H9 (cell line): Measurements from ENCODE around the gene CYP39A1. TPM values are rescaled to one million over a fixed set of nuclear protein-coding genes. Genes with fewer than 3 reads are reported as not detected.

ENCODE experiments used
- DNase-seq: peaks from one replicate; pipeline ENCODE4 v3.0.0-alpha.2; 2017
- H2AFZ ChIP-seq: one replicate; pipeline ENCODE4 v1.6.1; 2013; ENCODE audit warnings: mild to moderate bottlenecking, low read length, control low read depth, moderate library complexity
- H2AK5ac ChIP-seq: 2 replicates; pipeline ENCODE4 v1.6.1; 2013; ENCODE audit warnings: low read length, control low read depth, mixed read lengths; ENCODE audit not compliant: insufficient read length
- H2BK120ac ChIP-seq: one replicate; pipeline ENCODE4 v1.6.1; 2013; ENCODE audit warnings: low read depth, mild to moderate bottlenecking, low read length, control low read depth, inconsistent platforms; ENCODE audit not compliant: poor library complexity, severe bottlenecking
- H2BK12ac ChIP-seq: 2 replicates; pipeline ENCODE4 v1.6.1; 2013; ENCODE audit warnings: low read length, control low read depth, mixed read lengths, low read depth; ENCODE audit not compliant: insufficient read length
- H2BK15ac ChIP-seq: 2 replicates; pipeline ENCODE4 v1.6.1; 2013; ENCODE audit warnings: low read depth, low read length, control low read depth
- H2BK20ac ChIP-seq: one replicate; pipeline ENCODE4 v1.6.1; 2013; ENCODE audit warnings: low read depth, mild to moderate bottlenecking, low read length, control low read depth, inconsistent platforms; ENCODE audit not compliant: poor library complexity, severe bottlenecking
- H2BK5ac ChIP-seq: 2 replicates; pipeline ENCODE4 v1.6.1; 2013; ENCODE audit warnings: low read length, control low read depth, mixed read lengths; ENCODE audit not compliant: insufficient read length
- H3K14ac ChIP-seq: 2 replicates; pipeline ENCODE4 v1.6.1; 2013; ENCODE audit warnings: low read length, control low read depth; ENCODE audit not compliant: insufficient read depth
- H3K18ac ChIP-seq: 2 replicates; pipeline ENCODE4 v1.6.1; 2013; ENCODE audit warnings: low read depth, mild to moderate bottlenecking, mixed read lengths, low read length, control low read depth; ENCODE audit not compliant: insufficient read length
- H3K23ac ChIP-seq: 2 replicates; pipeline ENCODE4 v1.6.1; 2013; ENCODE audit warnings: low read length, control low read depth, mixed read lengths, low read depth; ENCODE audit not compliant: insufficient read length
- H3K23me2 ChIP-seq: 2 replicates; pipeline ENCODE4 v1.6.1; 2013; ENCODE audit warnings: low read depth, mild to moderate bottlenecking, mixed read lengths, low read length, control low read depth; ENCODE audit not compliant: insufficient read length, poor library complexity, severe bottlenecking
- H3K27ac ChIP-seq: 2 replicates; pipeline ENCODE4 v1.5.1; 2013; ENCODE audit warnings: low read length, control low read depth, mixed read lengths, low read depth; ENCODE audit not compliant: insufficient read length
- H3K27me3 ChIP-seq: 2 replicates; pipeline ENCODE4 v1.6.1; 2013; ENCODE audit warnings: low read length, control low read depth, inconsistent platforms; ENCODE audit not compliant: insufficient read depth
- H3K4ac ChIP-seq: 2 replicates; pipeline ENCODE4 v1.6.1; 2013; ENCODE audit warnings: low read depth, mild to moderate bottlenecking, control low read depth, inconsistent platforms, low read length, moderate library complexity
- H3K4me1 ChIP-seq: 2 replicates; pipeline ENCODE4 v1.6.1; 2013; ENCODE audit warnings: low read length, control low read depth, inconsistent platforms; ENCODE audit not compliant: insufficient read depth
- H3K4me2 ChIP-seq: 2 replicates; pipeline ENCODE4 v1.6.1; 2013; ENCODE audit warnings: low read length, control low read depth, mixed read lengths; ENCODE audit not compliant: insufficient read length, insufficient read depth
- H3K56ac ChIP-seq: 2 replicates; pipeline ENCODE4 v1.6.1; 2013; ENCODE audit warnings: low read depth, mild to moderate bottlenecking, mixed read lengths, low read length, control low read depth; ENCODE audit not compliant: insufficient read length
- H3K79me1 ChIP-seq: 2 replicates; pipeline ENCODE4 v1.6.1; 2013; ENCODE audit warnings: low read depth, mild to moderate bottlenecking, moderate library complexity, low read length, control low read depth, inconsistent platforms; ENCODE audit not compliant: insufficient read depth, poor library complexity, severe bottlenecking
- H3K79me2 ChIP-seq: 2 replicates; pipeline ENCODE4 v1.6.1; 2013; ENCODE audit warnings: low read length, control low read depth, inconsistent platforms; ENCODE audit not compliant: insufficient read depth
- H3K9ac ChIP-seq: 2 replicates; pipeline ENCODE4 v1.6.1; 2013; ENCODE audit warnings: low read length, control low read depth, mixed read lengths; ENCODE audit not compliant: insufficient read length; ENCODE audit errors: extremely low read depth
- H3K9me3 ChIP-seq: one replicate; pipeline ENCODE4 v1.6.1; 2013; ENCODE audit warnings: low read depth, low read length, inconsistent platforms; ENCODE audit not compliant: control insufficient read depth
- H3T11ph ChIP-seq: one replicate; pipeline ENCODE4 v1.6.1; 2013; ENCODE audit warnings: mild to moderate bottlenecking, low read length, control low read depth, inconsistent platforms
- H4K20me1 ChIP-seq: one replicate; pipeline ENCODE4 v1.6.1; 2013; ENCODE audit not compliant: control insufficient read depth, insufficient read length, insufficient read depth
- H4K5ac ChIP-seq: 2 replicates; pipeline ENCODE4 v1.6.1; 2013; ENCODE audit warnings: low read depth, mild to moderate bottlenecking, mixed read lengths, low read length, control low read depth; ENCODE audit not compliant: insufficient read length
- H4K8ac ChIP-seq: replicated peaks from 2 replicates; pipeline ENCODE4 v1.6.1; 2013; ENCODE audit warnings: low read length, control low read depth, mixed read lengths, low read depth; ENCODE audit not compliant: insufficient read length
- H4K91ac ChIP-seq: 2 replicates; pipeline ENCODE4 v1.6.1; 2013; ENCODE audit warnings: low read depth, mild to moderate bottlenecking, moderate library complexity, mixed read lengths, low read length, control low read depth; ENCODE audit not compliant: insufficient read length
- H3K27ac Mint-ChIP-seq, 3 experiments: 2 replicates in 2 of 3; 3 replicates in 1 of 3; pipeline ENCODE4 v1.8.0; 2020 to 2021; ENCODE audit warnings: mixed read lengths in 3 of 3, mild to moderate bottlenecking in 1 of 3, moderate library complexity in 1 of 3
- H3K27me3 Mint-ChIP-seq: 2 replicates; pipeline ENCODE4 v1.8.0; 2021; ENCODE audit warnings: low read depth, mild to moderate bottlenecking, moderate library complexity, mixed read lengths
- H3K36me3 Mint-ChIP-seq, 3 experiments: 2 replicates in 2 of 3; 3 replicates in 1 of 3; pipeline ENCODE4 v1.8.0; 2020 to 2021; ENCODE audit warnings: low read depth in 3 of 3, mixed read lengths in 3 of 3; ENCODE audit not compliant: insufficient read depth in 1 of 3
- H3K4me1 Mint-ChIP-seq, 2 experiments: 2 replicates each; pipeline ENCODE4 v1.8.0; 2020; ENCODE audit warnings: mixed read lengths in 2 of 2
- H3K4me3 Mint-ChIP-seq, 2 experiments: 2 replicates in 1 of 2; 3 replicates in 1 of 2; pipeline ENCODE4 v1.8.0; 2020 to 2021; ENCODE audit warnings: mild to moderate bottlenecking in 2 of 2, mixed read lengths in 2 of 2, moderate library complexity in 1 of 2
- H3K9me3 Mint-ChIP-seq, 2 experiments: 2 replicates in 1 of 2; 3 replicates in 1 of 2; pipeline ENCODE4 v1.8.0; 2020; ENCODE audit warnings: mild to moderate bottlenecking in 2 of 2, mixed read lengths in 2 of 2, moderate library complexity in 1 of 2
- total RNA-seq: library from RNA; stranded (reverse); gene quantifications from 2 replicates; pipeline ENCODE4 v1.2.1, GENCODE V29; 2021
- TF ChIP-seq, protein P1 (sequence below): fragments of 200-600 bp; sonication (generic); conservative IDR thresholded peaks from 3 replicates; pipeline ENCODE4 v1.8.0; 2021; ENCODE audit warnings: antibody characterized with exemption, mild to moderate bottlenecking

The CYP39A1 gene
- total RNA-seq, 1 experiment from 2014 or later = 0.50 TPM

DNA sequence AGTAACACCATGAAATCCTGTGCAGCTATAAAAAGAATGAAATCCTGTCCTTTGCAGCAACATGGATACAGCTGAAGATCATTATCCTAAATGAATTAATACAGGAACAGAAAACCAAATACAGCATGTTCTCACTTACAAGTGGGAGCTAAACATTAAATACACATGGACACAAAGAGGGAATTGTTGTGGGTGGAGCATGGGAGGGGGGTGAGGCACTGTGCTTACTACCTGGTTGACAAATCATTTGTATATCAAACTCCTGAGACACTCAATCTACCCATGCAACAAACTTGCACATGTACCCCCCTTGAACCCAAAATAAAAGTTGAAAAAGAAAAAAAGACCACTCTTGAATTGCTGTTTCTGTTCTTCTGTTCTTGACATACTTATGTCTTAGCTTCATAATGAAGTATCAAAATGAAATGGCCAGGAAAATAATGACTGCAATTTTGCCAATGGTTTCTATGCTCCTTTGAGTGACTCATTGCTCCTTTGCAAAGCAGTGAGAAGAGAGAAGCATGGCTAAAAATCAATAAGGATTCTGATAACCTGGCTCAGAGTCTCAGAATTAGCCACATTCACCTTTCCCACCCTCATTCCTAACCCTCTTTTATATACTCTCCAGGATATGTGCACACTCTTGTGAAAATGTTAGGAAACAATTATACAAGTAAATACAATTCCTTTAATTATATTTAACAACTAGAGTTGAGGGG, 71.0 kb downstream of the CYP39A1 start:
- Histone ChIP-seq H3K79me1 (no peaks in the 10 kb centered on the region), H3K4me2 (no peak overlapping the region), H3K18ac (no peak overlapping the region), H2BK12ac (no peak overlapping the region), H3T11ph (no peak overlapping the region), H2BK120ac (no peak overlapping the region), H3K9ac (no peak overlapping the region), H3K4ac (no peak overlapping the region), H2BK15ac (no peak overlapping the region), H2BK5ac (no peak overlapping the region), H3K27me3 (no peaks in the 10 kb centered on the region), H3K14ac (no peak overlapping the region), H4K20me1 (no peaks in the 10 kb centered on the region), H3K9me3 (no peaks in the 10 kb centered on the region), H2BK20ac (no peak overlapping the region), H4K5ac (no peak overlapping the region), H4K8ac (no peak overlapping the region), H3K27ac (no peak overlapping the region), H3K79me2 (no peaks in the 10 kb centered on the region), H2AK5ac (no peak overlapping the region), H3K56ac (no peak overlapping the region), H2AFZ (no peak overlapping the region), H3K23me2 (no peaks in the 10 kb centered on the region), H4K91ac (no peak overlapping the region), H3K4me1 (no peaks in the 10 kb centered on the region), H3K23ac (no peak overlapping the region)
- H3K27ac Mint-ChIP-seq = no peak overlapping the region
- TF ChIP-seq, protein P1, sequence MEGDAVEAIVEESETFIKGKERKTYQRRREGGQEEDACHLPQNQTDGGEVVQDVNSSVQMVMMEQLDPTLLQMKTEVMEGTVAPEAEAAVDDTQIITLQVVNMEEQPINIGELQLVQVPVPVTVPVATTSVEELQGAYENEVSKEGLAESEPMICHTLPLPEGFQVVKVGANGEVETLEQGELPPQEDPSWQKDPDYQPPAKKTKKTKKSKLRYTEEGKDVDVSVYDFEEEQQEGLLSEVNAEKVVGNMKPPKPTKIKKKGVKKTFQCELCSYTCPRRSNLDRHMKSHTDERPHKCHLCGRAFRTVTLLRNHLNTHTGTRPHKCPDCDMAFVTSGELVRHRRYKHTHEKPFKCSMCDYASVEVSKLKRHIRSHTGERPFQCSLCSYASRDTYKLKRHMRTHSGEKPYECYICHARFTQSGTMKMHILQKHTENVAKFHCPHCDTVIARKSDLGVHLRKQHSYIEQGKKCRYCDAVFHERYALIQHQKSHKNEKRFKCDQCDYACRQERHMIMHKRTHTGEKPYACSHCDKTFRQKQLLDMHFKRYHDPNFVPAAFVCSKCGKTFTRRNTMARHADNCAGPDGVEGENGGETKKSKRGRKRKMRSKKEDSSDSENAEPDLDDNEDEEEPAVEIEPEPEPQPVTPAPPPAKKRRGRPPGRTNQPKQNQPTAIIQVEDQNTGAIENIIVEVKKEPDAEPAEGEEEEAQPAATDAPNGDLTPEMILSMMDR = no peak
- no peaks in the 10 kb centered on the region for H3K27me3 Mint-ChIP-seq
- H3K4me3 Mint-ChIP-seq = no peak overlapping the region
- H3K36me3 Mint-ChIP-seq = no peaks in the 10 kb centered on the region
- H3K9me3 Mint-ChIP-seq = no peaks in the 10 kb centered on the region
- no peak for DNase-seq
- no peaks in the 10 kb centered on the region for H3K4me1 Mint-ChIP-seq
